ENCODE measurements around the gene TSPAN9.

The TSPAN9 gene

DNA sequence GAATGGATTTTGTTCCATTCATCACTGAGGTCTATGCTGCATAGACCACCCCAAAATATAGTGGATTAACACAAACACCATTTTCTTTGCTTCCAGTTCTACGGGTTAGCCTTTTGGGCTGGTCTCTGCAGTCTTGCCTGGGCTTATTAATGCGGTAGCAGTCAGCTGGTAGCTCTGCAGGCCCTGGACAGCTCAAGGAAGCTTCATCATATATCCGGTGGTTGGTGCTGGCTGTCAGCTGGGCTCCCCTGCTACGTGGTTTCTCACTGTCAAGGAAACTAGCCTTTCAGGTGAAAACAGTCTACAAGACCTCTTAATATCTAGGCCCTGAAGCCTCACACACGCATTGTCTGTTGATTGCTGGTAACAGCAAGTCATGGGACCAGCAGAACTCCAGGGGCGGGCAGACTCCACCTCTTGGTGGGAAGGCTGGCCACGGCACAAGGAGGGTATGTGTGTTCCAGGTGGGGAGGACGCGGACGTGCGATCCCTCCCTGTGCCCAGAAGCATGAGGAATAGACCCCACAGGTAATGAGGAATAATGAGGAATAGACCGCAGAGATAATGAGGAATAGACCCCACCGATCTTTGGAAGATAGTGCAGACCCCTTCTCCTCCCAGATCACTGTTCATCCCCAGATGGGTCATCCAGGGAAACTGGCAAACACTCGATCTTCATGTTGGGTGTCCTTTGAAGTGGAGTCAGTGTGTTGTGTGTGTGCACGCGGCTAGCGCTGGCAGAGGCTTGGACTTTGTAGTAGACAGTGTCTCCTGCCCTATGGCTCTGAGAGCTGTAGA lies 13.3 kb downstream of the TSPAN9 start:
- Histone ChIP-seq H3K4me1 (ENCODE audit: control insufficient read depth, low read length) (no peaks in the 10 kb centered on the region), H3K4me2 (ENCODE audit: low read length) (no peak overlapping the region), H3F3A (ENCODE audit: control insufficient read depth, insufficient read depth) (no peaks in the 10 kb centered on the region), H3K9me3 (ENCODE audit: control insufficient read depth, insufficient read depth, low read length) (no peaks in the 10 kb centered on the region), H4K20me1 (ENCODE audit: control insufficient read depth, insufficient read depth, low read depth, low read length) (no peaks in the 10 kb centered on the region), H3K36me3 (ENCODE audit: control insufficient read depth, low read length) (no peaks in the 10 kb centered on the region), H3K79me2 (ENCODE audit: control insufficient read depth, low read length) (no peaks in the 10 kb centered on the region), H3K4me3 (ENCODE audit: low read length) (no peak overlapping the region), H3K27me3 (ENCODE audit: control insufficient read depth, low read length) (no peaks in the 10 kb centered on the region), H3K9me2 (replicated peaks; ENCODE audit: control insufficient read depth, low read length) (no peaks in the 10 kb centered on the region), H3K27ac (ENCODE audit: low read depth, low read length) (no peak overlapping the region)
- TF ChIP-seq EZH2phosphoT487 (IDR thresholded peaks at IDR 0.05; ENCODE audit: borderline replicate concordance, low read length) = no peak
- TF ChIP-seq, protein P1, sequence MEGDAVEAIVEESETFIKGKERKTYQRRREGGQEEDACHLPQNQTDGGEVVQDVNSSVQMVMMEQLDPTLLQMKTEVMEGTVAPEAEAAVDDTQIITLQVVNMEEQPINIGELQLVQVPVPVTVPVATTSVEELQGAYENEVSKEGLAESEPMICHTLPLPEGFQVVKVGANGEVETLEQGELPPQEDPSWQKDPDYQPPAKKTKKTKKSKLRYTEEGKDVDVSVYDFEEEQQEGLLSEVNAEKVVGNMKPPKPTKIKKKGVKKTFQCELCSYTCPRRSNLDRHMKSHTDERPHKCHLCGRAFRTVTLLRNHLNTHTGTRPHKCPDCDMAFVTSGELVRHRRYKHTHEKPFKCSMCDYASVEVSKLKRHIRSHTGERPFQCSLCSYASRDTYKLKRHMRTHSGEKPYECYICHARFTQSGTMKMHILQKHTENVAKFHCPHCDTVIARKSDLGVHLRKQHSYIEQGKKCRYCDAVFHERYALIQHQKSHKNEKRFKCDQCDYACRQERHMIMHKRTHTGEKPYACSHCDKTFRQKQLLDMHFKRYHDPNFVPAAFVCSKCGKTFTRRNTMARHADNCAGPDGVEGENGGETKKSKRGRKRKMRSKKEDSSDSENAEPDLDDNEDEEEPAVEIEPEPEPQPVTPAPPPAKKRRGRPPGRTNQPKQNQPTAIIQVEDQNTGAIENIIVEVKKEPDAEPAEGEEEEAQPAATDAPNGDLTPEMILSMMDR (IDR thresholded peaks at IDR 0.05; ENCODE audit: low read depth, low read length, poor library complexity, severe bottlenecking) = no peak

DNA sequence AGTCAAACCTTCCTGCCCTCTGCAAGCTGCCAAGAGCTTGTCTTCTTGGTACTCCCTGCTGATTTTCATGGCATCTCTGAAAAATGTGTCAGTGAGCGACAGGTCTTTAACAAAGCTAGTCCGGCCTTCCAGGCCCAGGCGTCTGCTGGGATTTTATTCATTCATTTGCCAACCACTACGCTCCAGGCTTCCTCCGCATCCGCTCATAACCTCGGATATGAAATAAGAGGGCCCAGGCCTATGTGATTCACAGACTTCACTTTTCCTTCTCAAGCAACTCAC lies 13.8 kb downstream of the TSPAN9 start:
- no peaks in the 10 kb centered on the region for H3K79me2 ChIP-seq (ENCODE audit: control insufficient read depth, low read length)
- no peak for TF ChIP-seq EZH2phosphoT487 (IDR thresholded peaks at IDR 0.05; ENCODE audit: borderline replicate concordance, low read length)
- H3K27ac ChIP-seq (ENCODE audit: low read depth, low read length) = no peak overlapping the region
- H4K20me1 ChIP-seq (ENCODE audit: control insufficient read depth, insufficient read depth, low read depth, low read length) = no peaks in the 10 kb centered on the region
- no peaks in the 10 kb centered on the region for H3F3A ChIP-seq (ENCODE audit: control insufficient read depth, insufficient read depth)
- no peak overlapping the region for H3K4me3 ChIP-seq (ENCODE audit: low read length)
- H3K9me2 ChIP-seq (replicated peaks; ENCODE audit: control insufficient read depth, low read length) = no peaks in the 10 kb centered on the region
- H3K4me2 ChIP-seq (ENCODE audit: low read length) = no peak overlapping the region
- no peaks in the 10 kb centered on the region for H3K4me1 ChIP-seq (ENCODE audit: control insufficient read depth, low read length)
- no peaks in the 10 kb centered on the region for H3K36me3 ChIP-seq (ENCODE audit: control insufficient read depth, low read length)
- H3K27me3 ChIP-seq (ENCODE audit: control insufficient read depth, low read length) = no peaks in the 10 kb centered on the region
- no peaks in the 10 kb centered on the region for H3K9me3 ChIP-seq (ENCODE audit: control insufficient read depth, insufficient read depth, low read length)

DNA sequence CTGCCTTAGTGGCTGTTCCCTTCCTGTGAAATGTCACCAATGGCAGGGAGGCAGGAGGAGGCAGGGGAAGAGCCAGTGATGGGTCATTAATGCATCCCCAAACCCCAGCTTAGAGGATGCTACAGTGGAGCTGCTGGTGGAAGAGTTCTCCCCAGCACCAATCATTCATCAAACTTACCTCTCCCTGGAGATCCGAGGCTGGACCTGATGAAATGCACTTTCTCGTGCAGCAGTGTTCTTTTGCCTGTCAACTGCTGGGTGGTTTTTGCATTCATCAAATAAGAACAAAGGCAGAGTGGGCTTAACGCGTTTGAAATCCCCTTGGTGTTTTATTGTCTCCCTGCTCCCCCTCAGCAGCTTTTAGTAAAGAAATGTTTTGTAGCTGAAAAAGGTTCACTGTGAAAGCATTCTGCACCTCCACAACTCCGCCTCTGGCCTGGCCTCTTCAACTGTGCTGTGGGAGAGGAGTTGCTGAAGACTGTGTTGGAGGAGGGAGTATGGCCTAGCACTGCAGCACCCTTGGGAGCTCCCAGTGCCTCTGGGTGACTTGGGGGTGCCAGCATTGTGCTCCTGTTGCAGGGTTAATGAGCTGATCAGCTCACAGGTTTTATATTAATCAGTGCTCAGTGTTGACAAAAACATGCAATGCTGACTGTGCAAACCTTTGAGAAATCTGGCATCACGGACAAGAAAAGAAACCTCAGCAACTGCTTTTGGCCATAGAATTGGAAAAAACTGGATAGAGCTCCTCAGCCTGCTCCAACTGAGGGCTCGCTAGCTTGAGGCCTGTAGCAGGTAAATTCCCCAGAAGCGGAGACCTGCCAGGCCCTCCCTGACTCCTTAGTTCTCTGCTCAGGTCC lies 14.4 kb downstream of the TSPAN9 start:
- Histone ChIP-seq H3K4me3 (ENCODE audit: low read length) (no peak overlapping the region), H3F3A (ENCODE audit: control insufficient read depth, insufficient read depth) (no peaks in the 10 kb centered on the region), H3K4me1 (ENCODE audit: control insufficient read depth, low read length) (no peaks in the 10 kb centered on the region), H3K79me2 (ENCODE audit: control insufficient read depth, low read length) (no peaks in the 10 kb centered on the region), H3K36me3 (ENCODE audit: control insufficient read depth, low read length) (no peaks in the 10 kb centered on the region), H3K27me3 (ENCODE audit: control insufficient read depth, low read length) (no peaks in the 10 kb centered on the region), H4K20me1 (ENCODE audit: control insufficient read depth, insufficient read depth, low read depth, low read length) (no peaks in the 10 kb centered on the region), H3K9me3 (ENCODE audit: control insufficient read depth, insufficient read depth, low read length) (no peaks in the 10 kb centered on the region), H3K27ac (ENCODE audit: low read depth, low read length) (no peak overlapping the region), H3K9me2 (replicated peaks; ENCODE audit: control insufficient read depth, low read length) (no peaks in the 10 kb centered on the region), H3K4me2 (ENCODE audit: low read length) (no peak overlapping the region)
- no peak for TF ChIP-seq EZH2phosphoT487 (IDR thresholded peaks at IDR 0.05; ENCODE audit: borderline replicate concordance, low read length)
- TF ChIP-seq, protein P1 (IDR thresholded peaks at IDR 0.05; ENCODE audit: low read depth, low read length, poor library complexity, severe bottlenecking) = no peak

DNA sequence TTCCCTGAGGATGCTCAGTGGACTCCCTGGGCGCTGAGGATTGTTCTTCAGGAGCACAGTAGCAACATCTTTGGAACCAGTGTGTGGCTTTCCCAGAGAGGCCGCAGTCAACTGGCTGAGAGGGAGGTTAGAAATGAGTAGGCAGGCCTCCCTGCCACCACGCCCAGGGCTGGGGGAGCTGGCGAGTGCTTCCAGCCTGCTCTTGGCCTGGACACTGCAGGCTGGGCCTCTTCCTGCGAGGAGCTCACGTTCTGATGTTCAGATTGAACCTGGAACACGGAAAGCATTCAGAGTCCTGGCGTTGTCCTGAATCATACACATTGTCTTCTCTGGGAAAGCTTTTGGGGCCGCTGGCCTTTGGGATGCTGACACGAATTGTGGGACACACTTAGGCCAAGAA lies 15.6 kb downstream of the TSPAN9 start:
- no peak overlapping the region for H3K4me3 ChIP-seq (ENCODE audit: low read length)
- H3K4me2 ChIP-seq (ENCODE audit: low read length) = no peak overlapping the region
- H3K27ac ChIP-seq (ENCODE audit: low read depth, low read length) = no peak overlapping the region
- H3F3A ChIP-seq (ENCODE audit: control insufficient read depth, insufficient read depth) = no peaks in the 10 kb centered on the region
- no peaks in the 10 kb centered on the region for H3K36me3 ChIP-seq (ENCODE audit: control insufficient read depth, low read length)
- TF ChIP-seq EZH2phosphoT487 (IDR thresholded peaks at IDR 0.05; ENCODE audit: borderline replicate concordance, low read length) = no peak
- TF ChIP-seq, protein P1 (IDR thresholded peaks at IDR 0.05; ENCODE audit: low read depth, low read length, poor library complexity, severe bottlenecking) = no peak
- H3K4me1 ChIP-seq (ENCODE audit: control insufficient read depth, low read length) = peaks cover 10% of the 10 kb centered on the region
- H3K9me2 ChIP-seq (replicated peaks; ENCODE audit: control insufficient read depth, low read length) = no peaks in the 10 kb centered on the region
- no peaks in the 10 kb centered on the region for H3K9me3 ChIP-seq (ENCODE audit: control insufficient read depth, insufficient read depth, low read length)
- no peaks in the 10 kb centered on the region for H3K27me3 ChIP-seq (ENCODE audit: control insufficient read depth, low read length)
- no peaks in the 10 kb centered on the region for H4K20me1 ChIP-seq (ENCODE audit: control insufficient read depth, insufficient read depth, low read depth, low read length)
- H3K79me2 ChIP-seq (ENCODE audit: control insufficient read depth, low read length) = no peaks in the 10 kb centered on the region

Measured in DOHH2 (cell line).